ENCODE data around the gene SNRNP35. TPM values are rescaled to one million over a fixed set of nuclear protein-coding genes. Genes with fewer than 3 reads are reported as not detected.

Gene SNRNP35
- total RNA-seq, 1 donor from 2014 or later = 11.5 TPM

DNA sequence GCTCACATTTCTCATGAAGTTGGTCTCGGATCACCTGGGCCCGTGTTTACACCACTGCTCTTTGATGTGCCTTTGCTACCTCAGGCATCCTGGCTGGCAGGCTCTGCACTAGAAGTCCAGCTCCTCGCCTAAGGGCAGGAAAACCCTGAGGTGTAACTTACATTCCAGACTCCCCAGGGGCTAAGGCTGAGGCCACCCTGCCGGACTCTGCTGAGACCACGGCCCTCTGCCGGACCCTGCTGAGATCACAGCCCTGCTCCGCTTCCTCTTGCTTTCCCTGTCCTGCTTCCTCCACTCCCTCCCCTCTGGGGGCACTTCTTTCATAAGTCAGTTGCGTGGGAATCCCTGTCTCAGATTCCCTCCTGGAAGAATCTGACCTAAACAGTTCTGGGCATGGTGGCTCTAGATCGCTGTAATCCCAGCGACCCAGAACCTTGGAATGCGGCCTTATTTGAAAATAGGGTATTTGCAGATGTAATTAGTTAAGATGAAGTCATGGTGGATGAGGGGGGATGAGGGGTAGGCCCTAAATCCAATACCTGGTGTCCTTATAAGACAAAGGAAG, 58.4 kb downstream of the SNRNP35 start:
- no peak overlapping the region for H3K4me3 ChIP-seq (ENCODE audit: insufficient read depth, low read depth, low read length)
- H2AFZ ChIP-seq (ENCODE audit: low read depth, low read length) = no peak overlapping the region
- FAIRE-seq (no peak), DNase-seq (ENCODE audit: low read depth) (no peak)
- H3K9me3 Mint-ChIP-seq (ENCODE audit: unreplicated experiment) = no peaks in the 10 kb centered on the region
- peak overlapping the region; percentile 75 for H3K27ac Mint-ChIP-seq (ENCODE audit: unreplicated experiment)
- no peak overlapping the region for H3K9ac ChIP-seq (ENCODE audit: low read length)
- peaks cover 15% of the 10 kb centered on the region for H4K20me1 ChIP-seq (ENCODE audit: insufficient read depth, low read length)
- H3K79me2 ChIP-seq (ENCODE audit: insufficient read depth, low read length) = peaks cover 3% of the 10 kb centered on the region
- no peak overlapping the region for H3K27ac ChIP-seq (ENCODE audit: low read depth, low read length)
- peaks cover 19% of the 10 kb centered on the region for H3K36me3 Mint-ChIP-seq (ENCODE audit: low read depth, unreplicated experiment)
- H3K4me2 ChIP-seq (ENCODE audit: low read length) = no peak overlapping the region
- no peak overlapping the region for H3K4me3 Mint-ChIP-seq (ENCODE audit: unreplicated experiment)
- H3K27me3 Mint-ChIP-seq (ENCODE audit: low read depth, unreplicated experiment) = no peaks in the 10 kb centered on the region
- H3K36me3 ChIP-seq (ENCODE audit: insufficient read depth, low read length) = peaks cover 35% of the 10 kb centered on the region
- no peaks in the 10 kb centered on the region for H3K27me3 ChIP-seq (ENCODE audit: insufficient read depth, low read length)
- H3K9me3 ChIP-seq (ENCODE audit: insufficient read depth, low read depth, low read length) = peaks cover 2% of the 10 kb centered on the region
- peaks cover 18% of the 10 kb centered on the region for H3K4me1 Mint-ChIP-seq (ENCODE audit: low read depth, unreplicated experiment)
- H3K4me1 ChIP-seq (ENCODE audit: insufficient read depth, low read length) = peaks cover 17% of the 10 kb centered on the region
- TF ChIP-seq, protein P1, sequence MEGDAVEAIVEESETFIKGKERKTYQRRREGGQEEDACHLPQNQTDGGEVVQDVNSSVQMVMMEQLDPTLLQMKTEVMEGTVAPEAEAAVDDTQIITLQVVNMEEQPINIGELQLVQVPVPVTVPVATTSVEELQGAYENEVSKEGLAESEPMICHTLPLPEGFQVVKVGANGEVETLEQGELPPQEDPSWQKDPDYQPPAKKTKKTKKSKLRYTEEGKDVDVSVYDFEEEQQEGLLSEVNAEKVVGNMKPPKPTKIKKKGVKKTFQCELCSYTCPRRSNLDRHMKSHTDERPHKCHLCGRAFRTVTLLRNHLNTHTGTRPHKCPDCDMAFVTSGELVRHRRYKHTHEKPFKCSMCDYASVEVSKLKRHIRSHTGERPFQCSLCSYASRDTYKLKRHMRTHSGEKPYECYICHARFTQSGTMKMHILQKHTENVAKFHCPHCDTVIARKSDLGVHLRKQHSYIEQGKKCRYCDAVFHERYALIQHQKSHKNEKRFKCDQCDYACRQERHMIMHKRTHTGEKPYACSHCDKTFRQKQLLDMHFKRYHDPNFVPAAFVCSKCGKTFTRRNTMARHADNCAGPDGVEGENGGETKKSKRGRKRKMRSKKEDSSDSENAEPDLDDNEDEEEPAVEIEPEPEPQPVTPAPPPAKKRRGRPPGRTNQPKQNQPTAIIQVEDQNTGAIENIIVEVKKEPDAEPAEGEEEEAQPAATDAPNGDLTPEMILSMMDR (IDR thresholded peaks at IDR 0.05; ENCODE audit: insufficient read depth, low read depth, low read length) = no peak
- no peak for TF ChIP-seq EZH2 (IDR thresholded peaks at IDR 0.05; ENCODE audit: insufficient read depth, low read length)

Other genes with a start within 250 kb of the SNRNP35 start
- 21.6 and 24.9 TPM in 2 replicates for gene MPHOSPH9, start 225.0 kb upstream of the SNRNP35 start, total RNA-seq
- 11.1 and 12.4 TPM in 2 replicates for gene MTRFR, start 224.7 kb upstream of the SNRNP35 start, total RNA-seq
- 236 and 246 TPM in 2 replicates for gene CDK2AP1, start 186.3 kb upstream of the SNRNP35 start, total RNA-seq
- 45.9 and 50.4 TPM in 2 replicates for gene SBNO1, start 93.3 kb upstream of the SNRNP35 start, total RNA-seq
- gene KMT5A, start 74.0 kb upstream of the SNRNP35 start, total RNA-seq = 49.8 and 54.4 TPM in 2 replicates
- 1.4 TPM in 2 replicates for gene RILPL2, start 21.5 kb upstream of the SNRNP35 start, total RNA-seq
- gene RILPL1, start 75.6 kb downstream of the SNRNP35 start, total RNA-seq = 23.0 and 23.1 TPM in 2 replicates
- gene TMED2, start 126.4 kb downstream of the SNRNP35 start, total RNA-seq = 284 and 320 TPM in 2 replicates
- gene DDX55, start 144.0 kb downstream of the SNRNP35 start, total RNA-seq = 17.3 and 20.1 TPM in 2 replicates
- 49.3 and 52.6 TPM in 2 replicates for gene EIF2B1, start 175.5 kb downstream of the SNRNP35 start, total RNA-seq
- 41.2 and 41.8 TPM in 2 replicates for gene GTF2H3, start 175.7 kb downstream of the SNRNP35 start, total RNA-seq
- 9.2 TPM in 2 replicates for gene TCTN2, start 213.0 kb downstream of the SNRNP35 start, total RNA-seq

Measured in astrocyte (in vitro differentiated cells and primary cell).